GM12872 (cell line): ENCODE measurements around the gene CD44.

Source experiments
- TF ChIP-seq, protein P1 (sequence below): IDR thresholded peaks from 3 replicates; pipeline ENCODE4 v1.5.1; 2011; ENCODE audit warnings: low read depth, mild to moderate bottlenecking, low read length, moderate library complexity; ENCODE audit not compliant: insufficient read depth

Gene CD44

DNA sequence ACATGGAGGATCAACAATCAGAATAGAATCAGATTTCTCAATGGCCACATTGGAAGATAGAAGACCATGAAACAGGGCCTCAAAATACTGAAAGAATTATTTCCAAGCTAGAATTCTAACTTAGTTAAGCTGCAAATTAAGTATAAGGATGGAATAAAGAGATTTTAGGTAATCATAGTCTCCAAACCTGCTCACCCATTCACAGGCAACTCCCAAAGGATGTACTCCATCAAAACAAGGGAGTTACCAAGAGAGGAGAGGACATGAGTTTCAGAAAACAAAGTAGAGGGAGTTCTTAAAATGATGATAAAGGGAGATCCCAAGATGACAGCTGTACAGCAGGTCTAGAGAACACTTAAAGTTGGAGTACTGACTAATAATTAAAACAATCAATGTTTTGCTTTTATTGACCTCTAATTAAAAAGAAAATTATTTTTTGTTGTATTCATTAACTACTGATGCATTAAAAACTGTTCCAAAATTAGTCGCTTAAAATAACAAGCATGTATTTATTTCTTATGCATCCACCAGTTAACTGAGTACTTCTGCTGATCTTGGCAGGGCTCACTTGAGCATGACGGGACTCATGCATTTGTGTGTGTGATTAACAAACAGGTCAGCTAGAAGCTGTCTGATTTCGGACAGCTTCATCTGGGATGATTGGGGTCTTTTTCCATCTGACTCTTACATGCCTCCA is 95.6 kb downstream of the CD44 start:
- TF ChIP-seq, protein P1, sequence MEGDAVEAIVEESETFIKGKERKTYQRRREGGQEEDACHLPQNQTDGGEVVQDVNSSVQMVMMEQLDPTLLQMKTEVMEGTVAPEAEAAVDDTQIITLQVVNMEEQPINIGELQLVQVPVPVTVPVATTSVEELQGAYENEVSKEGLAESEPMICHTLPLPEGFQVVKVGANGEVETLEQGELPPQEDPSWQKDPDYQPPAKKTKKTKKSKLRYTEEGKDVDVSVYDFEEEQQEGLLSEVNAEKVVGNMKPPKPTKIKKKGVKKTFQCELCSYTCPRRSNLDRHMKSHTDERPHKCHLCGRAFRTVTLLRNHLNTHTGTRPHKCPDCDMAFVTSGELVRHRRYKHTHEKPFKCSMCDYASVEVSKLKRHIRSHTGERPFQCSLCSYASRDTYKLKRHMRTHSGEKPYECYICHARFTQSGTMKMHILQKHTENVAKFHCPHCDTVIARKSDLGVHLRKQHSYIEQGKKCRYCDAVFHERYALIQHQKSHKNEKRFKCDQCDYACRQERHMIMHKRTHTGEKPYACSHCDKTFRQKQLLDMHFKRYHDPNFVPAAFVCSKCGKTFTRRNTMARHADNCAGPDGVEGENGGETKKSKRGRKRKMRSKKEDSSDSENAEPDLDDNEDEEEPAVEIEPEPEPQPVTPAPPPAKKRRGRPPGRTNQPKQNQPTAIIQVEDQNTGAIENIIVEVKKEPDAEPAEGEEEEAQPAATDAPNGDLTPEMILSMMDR, result no peak

- TF ChIP-seq, protein P1, result no peak
Observed at GRCh38 chr11:35235157-35235468, 96.1 kb downstream of the CD44 start.

DNA sequence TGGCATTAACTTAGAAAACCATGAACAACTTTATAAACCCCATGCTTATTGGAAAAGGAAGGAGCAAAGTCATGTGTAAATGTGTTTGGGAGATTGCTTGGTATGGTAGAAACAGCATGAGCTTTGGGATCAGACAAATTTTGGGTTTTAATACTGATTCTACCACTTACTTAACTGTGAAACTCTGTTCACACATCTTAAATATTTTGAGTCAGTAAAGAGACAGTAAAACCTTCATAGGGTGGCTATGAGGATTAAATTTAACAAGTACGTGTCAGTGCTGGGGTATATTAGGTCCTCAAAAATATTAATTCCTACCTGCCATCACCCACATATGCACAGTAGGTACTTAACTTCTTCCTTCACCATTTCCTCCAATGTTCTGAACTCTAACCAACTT is 96.5 kb downstream of the CD44 start:
- TF ChIP-seq, protein P1, result no peak

DNA sequence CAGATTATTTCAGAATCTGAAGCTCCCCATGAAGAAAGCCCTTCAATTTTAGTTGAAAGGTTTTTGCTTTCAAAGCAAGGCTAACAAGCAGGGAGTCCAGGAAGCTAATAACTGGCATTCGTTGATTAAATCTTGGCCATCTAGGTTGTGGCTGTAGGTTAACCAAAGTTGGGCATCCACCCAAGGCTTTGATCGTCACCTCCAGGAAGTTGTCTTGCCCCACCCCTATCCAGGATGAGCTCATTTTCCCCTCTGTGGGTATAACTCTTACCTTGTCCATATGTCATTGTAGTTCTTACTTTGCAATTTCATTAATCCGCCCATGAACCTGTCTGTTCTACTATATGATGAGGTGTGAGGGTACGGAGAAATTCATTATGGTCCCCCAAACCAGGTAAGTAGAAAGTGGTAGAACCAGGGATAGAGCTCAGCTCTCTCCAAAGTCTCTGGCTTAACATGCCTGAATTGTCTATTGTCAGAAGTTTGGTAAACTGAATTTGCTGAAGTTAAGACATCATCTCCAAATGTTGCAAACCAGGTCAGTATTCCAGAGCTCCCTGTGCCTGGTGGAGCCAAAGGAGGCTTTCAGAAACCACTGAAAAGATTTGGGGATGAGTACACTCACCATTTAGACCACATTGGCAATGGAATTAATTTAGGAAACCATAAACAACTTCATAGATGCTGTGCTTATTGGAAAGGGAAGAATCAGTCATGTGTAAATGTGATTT is 97.1 kb downstream of the CD44 start:
- TF ChIP-seq, protein P1, result no peak

DNA sequence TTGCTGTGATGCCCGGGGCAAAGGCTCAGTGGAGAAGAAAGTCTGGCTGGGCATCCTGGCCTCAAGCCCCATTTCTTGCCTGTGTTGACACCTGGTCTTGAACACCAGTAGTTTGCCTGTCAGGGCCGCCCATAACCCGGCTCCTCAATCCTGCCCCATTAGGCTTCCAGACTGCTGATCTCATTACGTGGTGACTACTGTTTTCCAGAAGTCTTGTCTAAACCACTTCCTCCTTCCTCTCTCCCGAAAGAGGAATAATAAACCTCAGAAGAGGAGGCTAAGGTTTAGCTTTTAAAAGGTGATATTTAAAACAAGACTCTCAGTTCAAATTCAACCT is 97.7 kb downstream of the CD44 start:
- TF ChIP-seq, protein P1, result no peak

DNA sequence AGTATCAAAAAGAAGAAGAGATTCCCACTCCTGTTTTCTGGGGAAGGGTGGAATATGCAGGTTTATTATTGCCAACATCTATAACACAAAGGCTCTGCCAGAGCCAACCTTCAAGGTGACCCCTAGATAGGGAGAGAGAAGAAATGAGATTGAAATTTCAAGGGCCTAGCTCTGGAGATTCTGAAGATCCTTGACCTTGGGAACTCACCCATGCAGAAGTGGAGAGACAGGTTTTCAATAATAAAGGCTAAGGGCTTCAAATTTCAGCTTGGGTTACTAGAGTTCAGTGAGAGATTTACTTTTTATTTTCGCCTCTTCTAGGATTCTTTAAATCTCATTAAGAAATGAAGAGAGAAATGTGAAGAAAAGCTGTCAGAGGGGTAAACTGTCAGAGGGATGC is 98.4 kb downstream of the CD44 start:
- TF ChIP-seq, protein P1, result no peak

DNA sequence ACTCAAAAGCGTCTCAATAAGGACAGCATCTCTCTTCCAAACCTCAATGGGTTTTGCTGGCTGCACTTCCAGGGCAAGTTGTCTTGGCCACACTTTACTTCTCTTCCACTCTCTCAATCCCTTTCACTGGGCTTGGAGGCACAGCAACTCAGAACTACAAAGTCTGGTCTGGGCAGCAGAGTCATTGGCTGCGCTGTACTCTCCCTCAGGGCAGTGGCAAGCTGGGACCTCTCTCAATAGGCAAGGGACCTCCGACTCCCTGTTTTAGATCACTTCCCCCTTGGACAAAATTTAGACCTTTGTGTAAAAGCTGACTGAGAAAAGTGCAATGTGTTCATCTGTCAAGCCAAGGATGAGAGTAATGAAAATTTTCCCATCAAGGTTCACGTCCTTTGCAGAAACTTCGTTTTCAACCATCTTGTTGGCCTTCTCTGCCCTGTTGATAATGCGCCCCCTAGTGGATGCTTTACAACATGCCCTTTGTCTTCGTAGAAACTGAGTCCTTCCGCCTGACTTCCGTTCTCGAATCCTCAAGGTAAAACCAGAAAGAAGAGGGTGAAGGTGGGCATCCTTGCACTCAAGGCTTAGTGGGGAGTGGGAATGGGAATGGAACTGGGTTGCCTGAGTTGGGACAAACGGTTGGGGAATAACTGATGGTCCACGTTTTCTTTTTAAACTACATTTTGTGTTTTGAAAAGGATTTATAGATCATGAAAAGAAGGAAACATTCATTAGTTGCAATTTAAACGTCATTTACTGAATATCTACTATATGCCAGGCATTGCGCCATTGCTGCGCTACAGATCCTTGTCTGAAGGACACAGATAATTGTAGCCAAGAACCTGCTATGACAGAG is 99.1 kb downstream of the CD44 start:
- TF ChIP-seq, protein P1, result peak; percentile 84
